Smooth muscle cell (in vitro differentiated cells): ENCODE data around the gene USP11. TPM values are rescaled to one million over a fixed set of nuclear protein-coding genes. Genes with fewer than 3 reads are reported as not detected.

Experiments used
- DNase-seq: peaks from one replicate; lab custom pipeline; 2025; ENCODE audit not compliant: unreplicated experiment; lab: John Stamatoyannopoulos, UW
- H2AFZ ChIP-seq: fragments of 200-600 bp; sonication (generic); 2 replicates; pipeline ENCODE4 v1.6.0; 2016; ENCODE audit warnings: antibody characterized with exemption, low read depth, mild to moderate bottlenecking
- H3F3A ChIP-seq: fragments of 200-600 bp; sonication (generic); 2 replicates; pipeline ENCODE4 v1.6.0; 2017; ENCODE audit warnings: antibody characterized with exemption, low read depth
- H3K27ac ChIP-seq: fragments of 200-600 bp; sonication (generic); 2 replicates; pipeline ENCODE4 v1.5.1; 2016; ENCODE audit warnings: low read depth, mild to moderate bottlenecking
- H3K27me3 ChIP-seq: fragments of 200-600 bp; sonication (generic); 2 replicates; pipeline ENCODE4 v1.6.1; 2016; ENCODE audit warnings: low read depth, mild to moderate bottlenecking
- H3K36me3 ChIP-seq: fragments of 200-600 bp; sonication (generic); 2 replicates; pipeline ENCODE4 v1.5.1; 2016; ENCODE audit warnings: low read depth
- H3K4me1 ChIP-seq: fragments of 200-600 bp; sonication (generic); 2 replicates; pipeline ENCODE4 v1.5.1; 2016; ENCODE audit warnings: low read depth
- H3K4me2 ChIP-seq: fragments of 200-600 bp; sonication (generic); 2 replicates; pipeline ENCODE4 v1.6.0; 2016; ENCODE audit warnings: mild to moderate bottlenecking
- H3K4me3 ChIP-seq: fragments of 200-600 bp; sonication (generic); 2 replicates; pipeline ENCODE4 v1.5.1; 2016; ENCODE audit warnings: mild to moderate bottlenecking
- H3K79me2 ChIP-seq: fragments of 200-600 bp; sonication (generic); 2 replicates; pipeline ENCODE4 v1.6.0; 2016; ENCODE audit warnings: low read depth, mild to moderate bottlenecking
- H3K9ac ChIP-seq: fragments of 200-600 bp; sonication (generic); 2 replicates; pipeline ENCODE4 v1.6.0; 2016; ENCODE audit warnings: low read depth
- H3K9me3 ChIP-seq: fragments of 200-600 bp; sonication (generic); replicated peaks from 2 replicates; pipeline ENCODE4 v1.5.1; 2016; ENCODE audit warnings: low read depth
- H4K20me1 ChIP-seq: fragments of 200-600 bp; sonication (generic); 2 replicates; pipeline ENCODE4 v1.6.0; 2016; ENCODE audit warnings: low read depth
- CTCF ChIP-seq: fragments of 200-600 bp; sonication (generic); IDR thresholded peaks from 2 replicates; pipeline ENCODE4 v1.5.1; 2017; ENCODE audit warnings: borderline replicate concordance, mild to moderate bottlenecking, antibody characterized with exemption; ENCODE audit not compliant: insufficient read depth, poor library complexity, severe bottlenecking
- WGBS: methylation state at CpG from one replicate; pipeline ENCODE4 v1.1.7; 2016; ENCODE audit warnings: low lambda C conversion rate; 5-methylcytosine and 5-hydroxymethylcytosine counted together
- polyA plus RNA-seq: library from polyadenylated mRNA; unstranded; fragments of >200 nt; fragmentation: Nextera tagmentation; extraction: Ambion mirVana; gene quantifications from 2 replicates; pipeline ENCODE4 v1.2.1, GENCODE V29; 2016
- total RNA-seq: library from RNA; depleted of rRNA; stranded (reverse); fragments of >200 nt; gene quantifications from 2 replicates; pipeline ENCODE4 v1.2.3, GENCODE V29; 2014

Gene USP11
- total and polyA plus RNA-seq, 2 experiments from 2014 or later, result 84.0 to 221 TPM

DNA sequence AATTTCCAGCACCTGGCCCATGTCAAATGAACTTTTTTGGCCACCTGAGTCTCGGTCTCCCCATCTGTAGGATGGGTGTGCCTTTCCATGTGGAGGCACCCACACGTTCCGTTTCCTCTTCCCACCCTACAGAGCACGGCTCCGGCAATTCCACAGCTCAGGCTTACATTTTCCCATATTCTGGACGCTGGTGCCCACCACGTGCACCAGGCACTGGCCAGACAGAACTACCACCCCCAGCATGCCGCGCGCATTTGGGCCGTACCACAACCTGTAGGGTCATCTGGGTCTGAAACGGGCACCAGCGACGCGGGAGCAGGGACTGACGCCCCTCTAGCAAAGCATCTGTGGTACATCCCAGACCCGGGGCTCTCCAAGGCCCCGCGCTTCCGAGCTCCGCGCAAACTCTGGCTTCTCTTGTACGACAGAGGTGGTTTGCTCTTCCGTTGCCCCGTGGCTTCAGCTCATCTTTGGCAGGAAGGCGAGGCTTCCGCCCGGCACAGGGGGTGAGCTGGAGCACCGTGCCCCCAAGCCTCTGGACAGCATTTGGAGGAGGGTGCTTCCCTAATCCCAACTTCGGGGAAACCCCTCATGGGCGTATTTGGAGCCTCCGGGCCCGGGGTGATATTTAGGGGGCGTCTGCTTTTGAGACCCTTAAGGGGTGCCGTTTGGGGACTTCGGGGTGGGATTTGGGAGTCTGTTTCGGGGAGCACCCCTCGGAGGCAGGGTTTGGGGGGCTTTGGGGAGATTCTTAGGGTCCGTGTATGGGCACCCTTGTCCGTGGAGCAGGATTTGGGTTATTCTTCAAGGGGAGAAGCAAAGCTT, 42.2 kb upstream of the USP11 start:
- Histone ChIP-seq H4K20me1 (peaks cover 15% of the 10 kb centered on the region), H3K27me3 (no peaks in the 10 kb centered on the region), H3K4me1 (peaks cover 9% of the 10 kb centered on the region), H3K79me2 (peaks cover 20% of the 10 kb centered on the region), H2AFZ (peak overlapping the region; percentile 41), H3K9me3 (no peaks in the 10 kb centered on the region), H3K9ac (peak overlapping the region; percentile 20), H3K36me3 (no peaks in the 10 kb centered on the region), H3K27ac (no peak overlapping the region), H3K4me2 (peak overlapping the region; percentile 88), H3F3A (no peaks in the 10 kb centered on the region), H3K4me3 (peak overlapping the region; percentile 62)
- 10% methylated on average over 31 of the region's 40 CpGs for WGBS
- DNase-seq, result peak; percentile 32
- TF ChIP-seq CTCF, result no peak

DNA sequence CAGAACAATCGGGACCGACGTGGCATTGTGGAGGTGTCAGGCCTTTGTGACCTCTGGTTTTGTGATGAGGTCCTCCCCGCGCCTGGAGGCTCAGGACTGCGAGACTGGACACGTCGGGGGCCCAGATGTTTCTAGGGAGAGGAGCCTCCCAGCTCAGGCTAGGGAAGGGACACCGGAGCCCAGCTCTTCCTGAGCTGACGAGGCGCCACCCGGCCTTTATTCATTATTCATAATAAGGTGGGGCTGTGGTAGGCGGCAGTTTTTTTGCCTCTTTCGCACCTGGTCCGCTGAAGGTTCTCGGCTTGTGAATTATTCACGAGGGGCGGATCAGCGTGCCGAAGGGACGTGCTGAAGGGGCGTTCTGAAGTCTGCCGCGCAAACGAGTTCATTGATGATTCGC, 41.5 kb upstream of the USP11 start:
- DNase-seq, result no peak
- H2AFZ ChIP-seq, result peak overlapping the region; percentile 41
- no peaks in the 10 kb centered on the region for H3K9me3 ChIP-seq
- H3K4me2 ChIP-seq, result peak overlapping the region; percentile 88
- no peaks in the 10 kb centered on the region for H3F3A ChIP-seq
- no peaks in the 10 kb centered on the region for H3K27me3 ChIP-seq
- H3K36me3 ChIP-seq, result no peaks in the 10 kb centered on the region
- peaks cover 27% of the 10 kb centered on the region for H3K79me2 ChIP-seq
- 10% methylated on average over 24 of the region's 26 CpGs for WGBS
- H3K4me1 ChIP-seq, result peaks cover 16% of the 10 kb centered on the region
- peak overlapping the region; percentile 62 for H3K4me3 ChIP-seq
- peaks cover 22% of the 10 kb centered on the region for H4K20me1 ChIP-seq
- no peak overlapping the region for H3K27ac ChIP-seq
- H3K9ac ChIP-seq, result peak overlapping the region; percentile 20
- TF ChIP-seq CTCF, result no peak

GRCh38 chrX:47191806-47192401, 40.9 kb upstream of the USP11 start:
- peaks cover 32% of the 10 kb centered on the region for H3K79me2 ChIP-seq

More at GRCh38 chrX:47191806-47192401, 40.9 kb upstream of the USP11 start:
- Histone ChIP-seq H3K9ac (no peak overlapping the region), H3K4me3 (peak overlapping the region; percentile 62), H2AFZ (no peak overlapping the region), H3K36me3 (no peaks in the 10 kb centered on the region), H3K4me2 (peak overlapping the region; percentile 88), H3K4me1 (peaks cover 22% of the 10 kb centered on the region), H4K20me1 (peaks cover 28% of the 10 kb centered on the region), H3K27ac (no peak overlapping the region), H3F3A (no peaks in the 10 kb centered on the region), H3K27me3 (no peaks in the 10 kb centered on the region), H3K9me3 (no peaks in the 10 kb centered on the region)
- WGBS, result 48% methylated on average over 16 of the region's 16 CpGs
- no peak for TF ChIP-seq CTCF
- no peak for DNase-seq
